ENCODE data around the gene ASAP2. TPM values are rescaled to one million over a fixed set of nuclear protein-coding genes. Genes with fewer than 3 reads are reported as not detected.
A peak's percentile ranks its signal among the peaks of the same experiment; 100 is the strongest.
"Not testable (repeated sequence)": the region's sequence is repeated elsewhere in the genome, so short reads cannot be mapped to it uniquely, and the experiment has no call there.

Gene ASAP2
- total RNA-seq, 2 donors from 2014 or later = not detected

- Mint-ChIP-seq H3K9me3 (no peaks in the 10 kb centered on the region), H3K27ac (no peak overlapping the region), H3K4me1 (ENCODE audit: low read depth in 2 of 2) (peaks cover 0 to 7% of the 10 kb centered on the region in 2 donors), H3K4me3 (no peak overlapping the region), H3K27me3 (peaks cover 27 to 51% of the 10 kb centered on the region in 2 donors), H3K36me3 (no peaks in the 10 kb centered on the region)
- DNase-seq (ENCODE audit: low spot score) (no peak), ATAC-seq (no peak)
Observed at GRCh38 chr2:9212010-9212635, 5.5 kb downstream of the ASAP2 start.

GRCh38 chr2:9212661-9213411 lies 6.2 kb downstream of the ASAP2 start:
- ATAC-seq (no peak), DNase-seq (ENCODE audit: low spot score) (no peak)
- H3K27me3 Mint-ChIP-seq = peaks cover 28 to 50% of the 10 kb centered on the region in 2 donors
- H3K4me1 Mint-ChIP-seq (ENCODE audit: low read depth in 2 of 2) = peaks cover 0 to 7% of the 10 kb centered on the region in 2 donors
- H3K4me3 Mint-ChIP-seq = no peak overlapping the region
- H3K36me3 Mint-ChIP-seq = no peaks in the 10 kb centered on the region
- no peaks in the 10 kb centered on the region for H3K9me3 Mint-ChIP-seq
- H3K27ac Mint-ChIP-seq = no peak overlapping the region

DNA sequence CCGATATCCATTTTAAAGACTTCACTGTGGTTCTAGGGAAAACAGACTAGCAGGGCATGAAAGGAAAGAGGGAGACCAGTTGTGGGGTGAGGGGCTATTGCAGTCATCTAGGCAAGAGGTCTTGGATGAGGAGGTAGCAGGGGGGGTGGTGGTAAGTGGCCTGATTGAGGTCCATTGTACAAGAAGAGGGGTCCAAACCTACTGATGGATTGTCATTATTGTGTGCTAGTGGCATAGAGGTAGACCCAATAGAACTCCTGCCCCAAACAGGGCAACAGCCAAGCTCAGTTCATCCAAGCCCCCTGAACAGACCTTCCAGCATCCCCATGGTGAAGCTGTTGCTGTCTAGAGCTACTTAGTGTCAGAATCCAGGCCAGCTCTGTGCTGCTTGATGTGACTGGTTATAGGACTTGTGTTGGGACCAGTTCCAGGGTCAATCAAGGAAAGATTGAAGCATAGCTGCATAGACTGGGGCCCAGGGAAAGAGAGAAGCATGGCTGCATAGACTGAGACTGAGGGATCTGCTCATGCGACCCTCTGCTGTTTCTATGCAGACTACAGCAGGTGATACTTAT lies 7.0 kb downstream of the ASAP2 start:
- Mint-ChIP-seq H3K4me3 (no peak overlapping the region), H3K4me1 (ENCODE audit: low read depth in 2 of 2) (peaks cover 0 to 4% of the 10 kb centered on the region in 2 donors), H3K36me3 (no peaks in the 10 kb centered on the region), H3K9me3 (no peaks in the 10 kb centered on the region), H3K27me3 (peaks cover 25 to 48% of the 10 kb centered on the region in 2 donors), H3K27ac (no peak overlapping the region)
- no peak for DNase-seq (ENCODE audit: low spot score)
- ATAC-seq = no peak

DNA sequence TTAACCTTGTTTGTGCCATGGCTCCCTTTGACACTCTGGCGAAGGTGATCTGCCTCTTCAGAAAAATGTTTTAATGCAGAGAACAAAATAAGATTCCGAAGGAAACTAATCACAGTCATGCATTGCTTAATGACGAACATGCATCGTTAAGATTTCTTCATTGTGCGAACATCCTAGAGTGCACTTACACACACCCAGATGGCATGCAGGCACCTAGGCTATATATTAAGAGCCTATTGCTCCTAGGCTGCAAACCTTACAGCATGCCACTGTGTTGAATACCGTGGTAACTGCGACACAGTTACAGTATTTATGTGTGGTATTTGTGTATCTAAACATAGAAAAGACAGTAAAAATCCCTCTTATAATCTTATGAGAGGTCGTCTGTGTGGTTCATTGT lies 8.3 kb downstream of the ASAP2 start:
- Mint-ChIP-seq H3K27ac (no peak overlapping the region), H3K9me3 (no peaks in the 10 kb centered on the region)
- no peak for DNase-seq (ENCODE audit: low spot score)

DNA sequence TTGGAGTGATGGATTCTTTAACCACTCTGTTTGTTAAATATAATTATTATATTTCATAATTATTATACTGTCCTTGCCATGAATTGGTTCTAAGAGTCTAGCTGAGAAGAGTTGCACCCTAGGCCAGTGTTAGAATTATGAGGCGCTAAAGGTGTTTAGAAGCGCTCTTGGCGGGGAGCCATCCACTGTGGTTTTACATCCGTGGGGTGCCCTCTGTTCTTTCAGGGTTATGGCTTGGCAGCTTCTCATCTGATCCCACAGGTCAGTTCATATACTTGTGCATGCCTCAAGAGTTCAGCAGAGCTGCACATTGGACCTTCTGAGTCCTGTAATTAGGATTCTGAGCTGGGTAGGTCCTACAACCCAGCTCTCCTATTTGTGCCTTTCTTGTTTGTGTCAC lies 9.1 kb downstream of the ASAP2 start:
- ATAC-seq = no peak
- H3K4me1 Mint-ChIP-seq (ENCODE audit: low read depth in 2 of 2) = peaks cover 0 to 4% of the 10 kb centered on the region in 2 donors
- no peak overlapping the region for H3K27ac Mint-ChIP-seq
- H3K36me3 Mint-ChIP-seq = no peaks in the 10 kb centered on the region
- no peak for DNase-seq (ENCODE audit: low spot score)
- peaks cover 22 to 41% of the 10 kb centered on the region in 2 donors for H3K27me3 Mint-ChIP-seq
- H3K9me3 Mint-ChIP-seq = no peaks in the 10 kb centered on the region
- H3K4me3 Mint-ChIP-seq = no peak overlapping the region

More for the DNA sequence above, 8.3 kb downstream of the ASAP2 start:
- H3K4me1 Mint-ChIP-seq (ENCODE audit: low read depth in 2 of 2) = peaks cover 0 to 4% of the 10 kb centered on the region in 2 donors
- no peak for ATAC-seq
- no peaks in the 10 kb centered on the region for H3K36me3 Mint-ChIP-seq
- no peak overlapping the region for H3K4me3 Mint-ChIP-seq
- peaks cover 27 to 48% of the 10 kb centered on the region in 2 donors for H3K27me3 Mint-ChIP-seq

GRCh38 chr2:9216143-9216542 lies 9.5 kb downstream of the ASAP2 start:
- ATAC-seq; DNase-seq (ENCODE audit: low spot score); H3K4me3 Mint-ChIP-seq; H3K9me3 Mint-ChIP-seq; H3K4me1 Mint-ChIP-seq (ENCODE audit: low read depth in 2 of 2); H3K27ac Mint-ChIP-seq; H3K36me3 Mint-ChIP-seq: not testable (repeated sequence)
- H3K27me3 Mint-ChIP-seq = peaks cover 22 to 45% of the 10 kb centered on the region in 2 donors

DNA sequence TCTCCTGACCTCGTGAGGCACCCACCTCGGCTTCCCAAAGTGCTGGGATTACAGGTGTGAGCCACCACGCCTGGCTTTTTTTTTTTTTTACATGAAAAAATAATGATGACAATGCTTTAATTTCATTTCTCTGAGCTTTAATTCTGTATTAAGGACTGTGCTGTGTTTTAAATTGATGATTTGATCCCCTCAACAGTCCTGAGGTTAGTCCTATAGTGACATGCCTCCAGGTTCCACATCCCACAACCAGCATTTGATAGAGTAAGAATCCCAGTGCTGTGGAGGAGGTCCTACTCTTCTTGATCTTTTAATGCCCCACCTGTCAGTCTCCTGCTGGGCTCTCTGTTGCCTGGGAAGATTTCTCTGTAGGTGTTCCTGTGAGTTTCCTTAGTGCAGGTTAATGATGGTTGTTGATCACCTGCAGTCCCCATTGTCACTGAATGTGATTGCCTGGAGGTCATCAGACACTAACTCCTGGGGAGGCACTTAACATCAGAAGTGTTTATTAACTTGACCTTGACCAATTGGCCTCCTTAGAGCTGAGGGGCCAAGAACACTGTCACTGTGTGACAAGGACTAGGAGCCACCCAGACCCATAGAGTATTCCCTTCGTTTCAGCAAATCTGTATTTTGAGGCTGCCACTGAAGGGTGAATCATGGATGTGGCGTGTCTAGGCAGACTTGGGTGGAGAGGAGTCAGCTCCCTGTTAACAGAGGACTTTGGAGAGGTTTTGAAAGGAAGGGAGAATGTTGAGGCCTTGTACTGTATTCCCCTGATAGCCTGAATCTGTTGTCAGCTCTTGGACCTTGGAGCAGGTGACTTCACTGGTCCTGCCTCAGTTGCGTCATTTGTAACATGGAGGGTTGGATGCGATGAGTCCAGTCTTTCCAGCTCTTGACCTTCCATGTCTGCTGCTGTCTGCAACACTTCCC lies 11.5 kb downstream of the ASAP2 start:
- ATAC-seq = peak in 1 of 2 donors; percentile 24
- Mint-ChIP-seq H3K36me3 (no peaks in the 10 kb centered on the region), H3K4me3 (no peak overlapping the region), H3K4me1 (ENCODE audit: low read depth in 2 of 2) (peaks cover 0 to 4% of the 10 kb centered on the region in 2 donors), H3K9me3 (no peaks in the 10 kb centered on the region), H3K27me3 (peaks cover 15 to 36% of the 10 kb centered on the region in 2 donors), H3K27ac (no peak overlapping the region)
- no peak for DNase-seq (ENCODE audit: low spot score)

DNA sequence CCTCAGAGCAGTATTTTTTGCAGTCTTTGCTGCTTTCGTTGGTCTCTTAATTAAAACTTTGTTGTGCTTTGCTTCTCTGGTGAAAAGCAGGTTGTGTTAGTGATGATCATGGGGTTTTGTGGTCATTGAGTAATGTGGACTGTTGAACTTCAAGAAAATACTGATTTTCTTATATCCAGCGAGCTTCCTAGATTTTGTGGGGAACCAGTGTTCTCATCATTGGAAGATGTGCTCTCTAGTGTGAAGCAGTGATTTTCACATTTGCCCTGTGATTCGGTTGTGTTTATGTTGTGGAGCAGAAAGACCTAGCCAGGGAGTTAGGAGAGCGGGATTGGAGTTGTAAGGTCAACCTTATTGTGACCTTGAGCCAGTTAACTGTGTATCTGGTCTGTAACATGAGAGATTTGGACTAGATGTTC lies 12.4 kb downstream of the ASAP2 start:
- H3K9me3 Mint-ChIP-seq = no peaks in the 10 kb centered on the region
- peaks cover 0 to 4% of the 10 kb centered on the region in 2 donors for H3K4me1 Mint-ChIP-seq (ENCODE audit: low read depth in 2 of 2)
- no peak overlapping the region for H3K4me3 Mint-ChIP-seq
- peaks cover 13 to 33% of the 10 kb centered on the region in 2 donors for H3K27me3 Mint-ChIP-seq
- H3K27ac Mint-ChIP-seq = no peak overlapping the region
- H3K36me3 Mint-ChIP-seq = no peaks in the 10 kb centered on the region
- DNase-seq (ENCODE audit: low spot score) (no peak), ATAC-seq (no peak)

GRCh38 chr2:9220201-9220600 lies 13.6 kb downstream of the ASAP2 start:
- Mint-ChIP-seq H3K27me3 (peaks cover 13 to 34% of the 10 kb centered on the region in 2 donors), H3K36me3 (no peaks in the 10 kb centered on the region), H3K4me3 (no peak overlapping the region), H3K27ac (no peak overlapping the region), H3K4me1 (ENCODE audit: low read depth in 2 of 2) (peaks cover 0 to 4% of the 10 kb centered on the region in 2 donors), H3K9me3 (no peaks in the 10 kb centered on the region)
- ATAC-seq (no peak), DNase-seq (ENCODE audit: low spot score) (no peak)

DNA sequence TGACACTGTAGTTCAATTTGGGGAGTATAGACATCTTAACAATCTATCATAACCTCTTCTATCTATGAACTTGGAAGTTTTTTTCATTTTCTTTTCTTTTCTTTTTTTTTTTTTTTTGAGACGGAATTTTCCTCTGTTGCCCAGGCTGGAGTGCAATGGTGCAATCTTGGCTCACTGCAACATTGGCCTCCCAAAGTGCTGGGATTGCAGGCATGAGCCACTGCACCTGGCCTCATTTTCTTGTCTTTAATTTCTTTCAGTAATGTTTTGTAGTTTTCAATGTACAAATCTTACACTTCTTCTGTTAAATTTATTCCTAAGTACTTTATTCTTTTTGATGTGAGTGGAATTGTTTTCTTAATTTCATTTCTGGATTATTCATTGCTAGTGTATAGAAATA lies 14.6 kb downstream of the ASAP2 start:
- DNase-seq (ENCODE audit: low spot score) (no peak), ATAC-seq (no peak)
- Mint-ChIP-seq H3K27ac (no peak overlapping the region), H3K9me3 (no peaks in the 10 kb centered on the region), H3K27me3 (peaks cover 9 to 36% of the 10 kb centered on the region in 2 donors), H3K36me3 (no peaks in the 10 kb centered on the region), H3K4me1 (ENCODE audit: low read depth in 2 of 2) (no peaks in the 10 kb centered on the region), H3K4me3 (no peak overlapping the region)

DNA sequence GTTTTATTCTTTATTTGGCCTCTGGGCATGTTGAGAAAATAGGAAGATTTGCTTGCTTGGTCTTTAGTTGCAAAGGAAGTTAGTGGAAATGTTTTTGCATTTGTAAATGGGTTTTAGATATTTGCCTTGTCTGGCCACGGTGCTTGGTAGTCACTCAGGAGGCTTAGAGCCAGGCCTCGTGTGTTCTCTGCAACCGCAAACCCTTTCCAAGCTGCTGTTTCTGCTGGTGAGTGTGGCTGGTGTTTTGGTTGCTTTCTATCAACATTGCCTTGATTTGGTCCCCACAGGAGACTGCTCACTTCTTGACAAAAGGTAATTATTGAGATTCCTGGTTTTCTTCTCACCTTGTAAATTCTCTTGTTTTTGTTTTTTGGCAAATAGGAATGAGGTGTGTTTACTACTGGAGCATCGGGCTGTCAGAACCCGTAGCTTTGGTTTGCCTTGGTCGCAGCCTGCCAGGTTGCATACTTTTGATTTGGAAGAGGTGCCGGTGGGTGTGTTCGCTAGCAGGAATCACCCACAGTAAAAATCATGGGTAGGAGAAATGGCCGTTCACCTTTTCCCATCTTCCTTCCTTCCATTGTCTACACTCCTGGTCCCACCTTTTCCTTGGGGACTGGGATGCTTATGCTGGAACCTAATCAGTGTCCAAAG lies 15.8 kb downstream of the ASAP2 start:
- no peaks in the 10 kb centered on the region for H3K4me1 Mint-ChIP-seq (ENCODE audit: low read depth in 2 of 2)
- no peaks in the 10 kb centered on the region for H3K36me3 Mint-ChIP-seq
- H3K4me3 Mint-ChIP-seq = no peak overlapping the region
- H3K27me3 Mint-ChIP-seq = peaks cover 8 to 38% of the 10 kb centered on the region in 2 donors
- no peak overlapping the region for H3K27ac Mint-ChIP-seq
- no peak for DNase-seq (ENCODE audit: low spot score)
- H3K9me3 Mint-ChIP-seq = no peaks in the 10 kb centered on the region
- no peak for ATAC-seq

- DNase-seq (ENCODE audit: low spot score) (no peak), ATAC-seq (no peak)
- Mint-ChIP-seq H3K27ac (no peak overlapping the region), H3K36me3 (no peaks in the 10 kb centered on the region), H3K27me3 (peaks cover 11 to 42% of the 10 kb centered on the region in 2 donors), H3K9me3 (no peaks in the 10 kb centered on the region), H3K4me1 (ENCODE audit: low read depth in 2 of 2) (no peaks in the 10 kb centered on the region), H3K4me3 (no peak overlapping the region)
Observed at GRCh38 chr2:9222893-9223287, 16.3 kb downstream of the ASAP2 start.

DNA sequence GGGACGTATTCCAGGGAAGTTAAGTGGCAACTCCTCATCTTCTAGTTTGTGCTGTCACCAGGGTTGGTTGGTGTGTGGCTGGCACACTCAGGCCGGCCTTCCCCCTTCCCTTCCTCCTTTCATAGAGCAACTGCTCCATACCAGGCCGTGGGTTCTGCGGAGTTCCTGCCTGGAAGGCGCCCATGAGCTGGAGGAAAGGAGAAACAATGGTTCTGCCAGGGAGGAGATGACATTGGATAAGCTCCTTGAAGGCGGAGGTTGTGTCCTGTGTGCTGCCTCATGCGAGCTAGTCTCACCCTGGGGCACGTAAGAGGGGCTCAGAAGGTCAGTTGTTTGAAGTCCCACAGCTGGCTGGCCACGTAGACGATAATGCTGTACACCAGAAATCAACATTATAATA lies 19.2 kb downstream of the ASAP2 start:
- no peaks in the 10 kb centered on the region for H3K9me3 Mint-ChIP-seq
- H3K4me3 Mint-ChIP-seq = no peak overlapping the region
- H3K36me3 Mint-ChIP-seq = no peaks in the 10 kb centered on the region
- ATAC-seq (no peak), DNase-seq (ENCODE audit: low spot score) (no peak)
- H3K27ac Mint-ChIP-seq = no peak overlapping the region
- peaks cover 14 to 44% of the 10 kb centered on the region in 2 donors for H3K27me3 Mint-ChIP-seq
- no peaks in the 10 kb centered on the region for H3K4me1 Mint-ChIP-seq (ENCODE audit: low read depth in 2 of 2)

Measured in natural killer cell treated with Interleukin-12 subunit alpha and Interleukin-12 subunit beta and Interleukin-15 and Interleukin-18, amount 100 ng/mL, for 72 hours (primary cell).